MM.1S (cell line): Measurements from ENCODE around the gene ARAP2.
A peak's percentile ranks its signal among the peaks of the same experiment; 100 is the strongest.

Experiments used
- DNase-seq: peaks from one replicate; pipeline ENCODE4 v3.0.0-alpha.2; 2015
- H2AFZ ChIP-seq: fragments of 300-600 bp; sonication (generic); 2 replicates; pipeline ENCODE4 v1.6.0; 2016; ENCODE audit warnings: antibody characterized with exemption, low read length
- H3F3A ChIP-seq: fragments of 300-600 bp; sonication (generic); 2 replicates; pipeline ENCODE4 v1.6.1; 2016; ENCODE audit warnings: mild to moderate bottlenecking, antibody characterized with exemption, low read length, moderate library complexity, mixed read lengths; ENCODE audit not compliant: insufficient read depth
- H3K27ac ChIP-seq: fragments of 300-600 bp; sonication (generic); 2 replicates; pipeline ENCODE4 v1.5.1; 2016; ENCODE audit warnings: mild to moderate bottlenecking, low read length
- H3K27me3 ChIP-seq: fragments of 300-600 bp; sonication (generic); replicated peaks from 2 replicates; pipeline ENCODE4 v1.6.0; 2016; ENCODE audit warnings: low read length; ENCODE audit not compliant: insufficient read depth
- H3K36me3 ChIP-seq: fragments of 300-600 bp; sonication (generic); replicated peaks from 2 replicates; pipeline ENCODE4 v1.6.1; 2016; ENCODE audit warnings: mild to moderate bottlenecking, low read length, mixed read lengths; ENCODE audit not compliant: insufficient read depth
- H3K4me1 ChIP-seq: fragments of 300-600 bp; sonication (generic); 2 replicates; pipeline ENCODE4 v1.6.1; 2016; ENCODE audit warnings: low read length, mixed read lengths
- H3K4me2 ChIP-seq: fragments of 300-600 bp; sonication (generic); 2 replicates; pipeline ENCODE4 v1.6.0; 2016; ENCODE audit warnings: low read depth, low read length
- H3K4me3 ChIP-seq: fragments of 300-600 bp; sonication (generic); 2 replicates; pipeline ENCODE4 v1.5.1; 2016; ENCODE audit warnings: low read length, mixed read lengths
- H3K79me2 ChIP-seq: fragments of 300-600 bp; sonication (generic); 2 replicates; pipeline ENCODE4 v1.6.1; 2016; ENCODE audit warnings: mixed run types, low read length, mixed read lengths
- H3K9ac ChIP-seq: fragments of 300-600 bp; sonication (generic); 2 replicates; pipeline ENCODE4 v1.6.1; 2016; ENCODE audit warnings: low read length, mixed read lengths
- H3K9me2 ChIP-seq: fragments of 300-600 bp; sonication (generic); replicated peaks from 2 replicates; pipeline ENCODE4 v1.6.1; 2016; ENCODE audit warnings: mild to moderate bottlenecking, low read length, mixed read lengths; ENCODE audit not compliant: insufficient read depth
- H3K9me3 ChIP-seq: fragments of 300-600 bp; sonication (generic); replicated peaks from 2 replicates; pipeline ENCODE4 v1.6.1; 2016; ENCODE audit warnings: mild to moderate bottlenecking, low read length, mixed read lengths; ENCODE audit not compliant: insufficient read depth
- H4K20me1 ChIP-seq: fragments of 300-600 bp; sonication (generic); 2 replicates; pipeline ENCODE4 v1.6.1; 2016; ENCODE audit warnings: mild to moderate bottlenecking, low read length, moderate library complexity, mixed read lengths; ENCODE audit not compliant: insufficient read depth
- EZH2 ChIP-seq: fragments of 300-600 bp; sonication (generic); optimal IDR thresholded peaks from 2 replicates; pipeline ENCODE3; 2017; ENCODE audit warnings: low read depth, mild to moderate bottlenecking, antibody characterized with exemption, low read length, mixed read lengths
- EZH2phosphoT487 ChIP-seq: fragments of 300-600 bp; sonication (generic); IDR thresholded peaks from 2 replicates; pipeline ENCODE4 v1.6.1; 2018; ENCODE audit warnings: antibody characterized with exemption, low read length
- TF ChIP-seq, protein P1 (sequence below): fragments of 300-600 bp; sonication (generic); IDR thresholded peaks from 2 replicates; pipeline ENCODE4 v1.5.1; 2016; ENCODE audit warnings: antibody characterized with exemption, low read length, mixed read lengths

Gene ARAP2

GRCh38 chr4:36208893-36209473 lies 35.3 kb downstream of the ARAP2 start:
- peak; percentile 80 for DNase-seq
- H3K27ac ChIP-seq = peak overlapping the region; percentile 33; the same call in 1 of the 2 replicates

DNA sequence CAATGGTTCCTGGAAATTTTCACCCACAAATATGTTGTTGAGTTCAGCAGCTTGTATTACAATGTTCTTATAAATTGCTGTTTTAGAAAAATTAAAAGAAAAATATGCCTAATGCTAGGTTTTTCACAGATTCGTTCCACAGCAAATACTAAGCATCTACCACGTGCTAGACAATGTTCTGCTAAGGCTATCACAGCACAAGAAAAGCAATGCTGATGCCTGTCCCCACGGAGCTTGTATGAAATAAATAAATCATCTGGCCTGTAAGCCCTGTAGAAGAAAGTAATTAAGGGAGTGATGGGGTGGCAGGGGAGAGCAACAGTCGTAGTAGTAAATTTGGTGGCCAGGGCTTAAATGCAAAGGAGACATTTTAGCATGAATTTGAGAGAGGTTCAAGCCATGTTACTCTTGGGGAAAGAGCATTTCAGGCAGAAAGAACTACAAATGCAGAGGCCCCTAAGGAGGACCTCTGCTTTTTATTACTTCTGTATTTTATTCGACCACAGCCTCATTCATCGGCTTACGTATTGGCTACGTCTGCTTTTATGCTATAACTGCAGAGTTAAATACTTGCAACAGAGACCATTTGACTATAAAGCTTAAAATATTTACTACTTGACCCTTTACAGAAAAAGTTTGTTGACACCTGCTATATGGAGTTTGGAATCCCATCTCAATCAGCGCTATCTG lies 36.3 kb downstream of the ARAP2 start:
- H3K36me3 ChIP-seq = no peaks in the 10 kb centered on the region; the same call in 1 of the 2 replicates
- no peaks in the 10 kb centered on the region for H3K27me3 ChIP-seq
- H3K27ac ChIP-seq = no peak overlapping the region
- H3K9me3 ChIP-seq = no peaks in the 10 kb centered on the region
- no peak overlapping the region for H3K9ac ChIP-seq
- H3K9me2 ChIP-seq = no peaks in the 10 kb centered on the region
- no peaks in the 10 kb centered on the region for H4K20me1 ChIP-seq
- no peak overlapping the region for H3K4me3 ChIP-seq
- peak overlapping the region; percentile 8; the same call in 1 of the 2 replicates for H3K4me2 ChIP-seq
- TF ChIP-seq EZH2 (no peak), EZH2phosphoT487 (no peak)
- TF ChIP-seq, protein P1, sequence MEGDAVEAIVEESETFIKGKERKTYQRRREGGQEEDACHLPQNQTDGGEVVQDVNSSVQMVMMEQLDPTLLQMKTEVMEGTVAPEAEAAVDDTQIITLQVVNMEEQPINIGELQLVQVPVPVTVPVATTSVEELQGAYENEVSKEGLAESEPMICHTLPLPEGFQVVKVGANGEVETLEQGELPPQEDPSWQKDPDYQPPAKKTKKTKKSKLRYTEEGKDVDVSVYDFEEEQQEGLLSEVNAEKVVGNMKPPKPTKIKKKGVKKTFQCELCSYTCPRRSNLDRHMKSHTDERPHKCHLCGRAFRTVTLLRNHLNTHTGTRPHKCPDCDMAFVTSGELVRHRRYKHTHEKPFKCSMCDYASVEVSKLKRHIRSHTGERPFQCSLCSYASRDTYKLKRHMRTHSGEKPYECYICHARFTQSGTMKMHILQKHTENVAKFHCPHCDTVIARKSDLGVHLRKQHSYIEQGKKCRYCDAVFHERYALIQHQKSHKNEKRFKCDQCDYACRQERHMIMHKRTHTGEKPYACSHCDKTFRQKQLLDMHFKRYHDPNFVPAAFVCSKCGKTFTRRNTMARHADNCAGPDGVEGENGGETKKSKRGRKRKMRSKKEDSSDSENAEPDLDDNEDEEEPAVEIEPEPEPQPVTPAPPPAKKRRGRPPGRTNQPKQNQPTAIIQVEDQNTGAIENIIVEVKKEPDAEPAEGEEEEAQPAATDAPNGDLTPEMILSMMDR = no peak
- peaks cover 18% of the 10 kb centered on the region for H3K4me1 ChIP-seq
- H2AFZ ChIP-seq = no peak overlapping the region
- DNase-seq = no peak
- peaks cover 7% of the 10 kb centered on the region; the same call in 1 of the 2 replicates for H3F3A ChIP-seq
- no peaks in the 10 kb centered on the region for H3K79me2 ChIP-seq

More at GRCh38 chr4:36208893-36209473, 35.3 kb downstream of the ARAP2 start:
- Histone ChIP-seq H3K9me3 (no peaks in the 10 kb centered on the region), H3K9ac (no peak overlapping the region), H3F3A (peaks cover 7% of the 10 kb centered on the region; the same call in 1 of the 2 replicates), H3K79me2 (no peaks in the 10 kb centered on the region), H3K4me1 (peaks cover 18% of the 10 kb centered on the region), H3K4me3 (no peak overlapping the region), H3K9me2 (no peaks in the 10 kb centered on the region), H2AFZ (no peak overlapping the region), H3K4me2 (peak overlapping the region; percentile 8; the same call in 1 of the 2 replicates), H3K27me3 (no peaks in the 10 kb centered on the region), H4K20me1 (no peaks in the 10 kb centered on the region), H3K36me3 (no peaks in the 10 kb centered on the region; the same call in 1 of the 2 replicates)
- TF ChIP-seq EZH2 = no peak
- TF ChIP-seq, protein P1 = no peak
- TF ChIP-seq EZH2phosphoT487 = no peak

GRCh38 chr4:36207367-36207766 lies 36.9 kb downstream of the ARAP2 start:
- Histone ChIP-seq H2AFZ (no peak overlapping the region), H3K4me3 (no peak overlapping the region), H3K36me3 (no peaks in the 10 kb centered on the region; the same call in 1 of the 2 replicates), H3K79me2 (no peaks in the 10 kb centered on the region), H4K20me1 (no peaks in the 10 kb centered on the region), H3K9me3 (no peaks in the 10 kb centered on the region), H3F3A (peaks cover 7% of the 10 kb centered on the region; the same call in 1 of the 2 replicates), H3K9ac (no peak overlapping the region), H3K4me1 (peaks cover 18% of the 10 kb centered on the region), H3K9me2 (no peaks in the 10 kb centered on the region), H3K27me3 (no peaks in the 10 kb centered on the region), H3K27ac (no peak overlapping the region), H3K4me2 (no peak overlapping the region)
- DNase-seq = no peak
- TF ChIP-seq EZH2phosphoT487 (no peak), EZH2 (no peak)
- TF ChIP-seq, protein P1 = no peak
